ENCODE results near the gene COMMD10.
A peak's percentile ranks its signal among the peaks of the same experiment; 100 is the strongest.

The COMMD10 gene

GRCh38 chr5:116249648-116250047, 164.8 kb downstream of the COMMD10 start:
- TF ChIP-seq JUND (IDR thresholded peaks at IDR 0.05; ENCODE audit: low read depth) = no peak
- in situ Hi-C loops (cut with HindIII; ENCODE audit: low pct_unique_long_range_greater_than_20kb, low sequenced_read_pairs) = no loop called here
- DNase-seq (ENCODE audit: low read depth in 1 of 2, low spot score in 1 of 2) = no peak

GRCh38 chr5:116256717-116257116, 171.9 kb downstream of the COMMD10 start:
- no peak for DNase-seq (ENCODE audit: low read depth in 1 of 2, low spot score in 1 of 2)
- in situ Hi-C loops (cut with HindIII; ENCODE audit: low pct_unique_long_range_greater_than_20kb, low sequenced_read_pairs) = no loop called here
- TF ChIP-seq JUND (IDR thresholded peaks at IDR 0.05; ENCODE audit: low read depth) = no peak

GRCh38 chr5:116265471-116265870, 180.6 kb downstream of the COMMD10 start:
- no peak for TF ChIP-seq JUND (IDR thresholded peaks at IDR 0.05; ENCODE audit: low read depth)
- DNase-seq (ENCODE audit: low read depth in 1 of 2, low spot score in 1 of 2) = no peak

GRCh38 chr5:116271446-116272025, 186.7 kb downstream of the COMMD10 start:
- no peak for TF ChIP-seq JUND (IDR thresholded peaks at IDR 0.05; ENCODE audit: low read depth)
- DNase-seq (ENCODE audit: low read depth in 1 of 2, low spot score in 1 of 2) = no peak
- in situ Hi-C loops (cut with HindIII; ENCODE audit: low pct_unique_long_range_greater_than_20kb, low sequenced_read_pairs) = no loop called here

More at GRCh38 chr5:116265471-116265870, 180.6 kb downstream of the COMMD10 start:
- in situ Hi-C loops (cut with HindIII; ENCODE audit: low pct_unique_long_range_greater_than_20kb, low sequenced_read_pairs) = no loop called here

- no peak for TF ChIP-seq JUND (IDR thresholded peaks at IDR 0.05; ENCODE audit: low read depth)
- in situ Hi-C loops (cut with HindIII; ENCODE audit: low pct_unique_long_range_greater_than_20kb, low sequenced_read_pairs) = no loop called here
- peak in 1 of 2 experiments; percentile 42 for DNase-seq (ENCODE audit: low read depth in 1 of 2, low spot score in 1 of 2)
Observed at GRCh38 chr5:116272281-116272941, 187.6 kb downstream of the COMMD10 start.

GRCh38 chr5:116273448-116274242, 188.8 kb downstream of the COMMD10 start:
- in situ Hi-C loops (cut with HindIII; ENCODE audit: low pct_unique_long_range_greater_than_20kb, low sequenced_read_pairs) = no loop called here
- no peak for DNase-seq (ENCODE audit: low read depth in 1 of 2, low spot score in 1 of 2)
- no peak for TF ChIP-seq JUND (IDR thresholded peaks at IDR 0.05; ENCODE audit: low read depth)

DNA sequence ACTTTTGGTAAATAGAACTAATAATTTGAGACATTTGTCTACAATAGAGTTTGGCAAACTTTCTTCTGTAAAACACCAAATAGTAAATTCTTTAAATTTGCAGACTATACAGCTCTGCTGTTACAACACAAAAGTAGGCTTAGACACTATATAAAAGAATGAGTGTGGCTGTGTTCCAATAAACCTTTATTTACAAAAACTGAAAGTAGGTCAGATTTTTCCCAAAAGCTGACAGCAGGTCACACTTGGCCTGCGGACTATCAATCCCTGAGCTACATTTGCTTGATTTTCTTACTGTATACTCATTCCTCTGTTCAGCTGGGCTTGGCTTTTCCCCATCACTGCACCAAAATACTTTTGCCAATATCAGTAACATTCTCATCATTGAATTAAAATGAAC, 189.4 kb downstream of the COMMD10 start:
- TF ChIP-seq JUND (IDR thresholded peaks at IDR 0.05; ENCODE audit: low read depth) = no peak
- no peak for DNase-seq (ENCODE audit: low read depth in 1 of 2, low spot score in 1 of 2)
- in situ Hi-C loops (cut with HindIII; ENCODE audit: low pct_unique_long_range_greater_than_20kb, low sequenced_read_pairs) = no loop called here

- in situ Hi-C loops (cut with HindIII; ENCODE audit: low pct_unique_long_range_greater_than_20kb, low sequenced_read_pairs) = no loop called here
- TF ChIP-seq JUND (IDR thresholded peaks at IDR 0.05; ENCODE audit: low read depth) = no peak
Observed at GRCh38 chr5:116275282-116275681, 190.5 kb downstream of the COMMD10 start.

DNA sequence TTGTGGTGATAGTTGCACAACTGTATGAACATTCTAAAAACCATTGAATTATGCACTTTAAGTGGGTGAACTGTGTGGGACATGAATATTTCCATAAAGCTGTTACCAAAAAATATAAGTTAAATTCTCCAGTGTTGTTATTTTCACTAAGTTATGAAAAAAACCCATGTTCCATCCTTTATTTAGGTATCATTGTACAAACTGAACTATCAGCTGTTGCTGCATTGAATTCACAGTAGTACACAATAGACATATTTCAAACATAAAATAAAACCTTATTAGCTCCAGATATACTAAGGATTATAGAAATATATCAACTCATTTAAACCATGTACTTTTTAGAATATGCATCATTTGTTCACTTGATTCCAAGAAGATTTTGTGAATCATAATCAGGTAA, 192.1 kb downstream of the COMMD10 start:
- in situ Hi-C loops (cut with HindIII; ENCODE audit: low pct_unique_long_range_greater_than_20kb, low sequenced_read_pairs) = no loop called here
- no peak for TF ChIP-seq JUND (IDR thresholded peaks at IDR 0.05; ENCODE audit: low read depth)
- DNase-seq (ENCODE audit: low read depth in 1 of 2, low spot score in 1 of 2) = no peak

More at GRCh38 chr5:116275282-116275681, 190.5 kb downstream of the COMMD10 start:
- no peak for DNase-seq (ENCODE audit: low read depth in 1 of 2, low spot score in 1 of 2)

GRCh38 chr5:116280149-116280803, 195.5 kb downstream of the COMMD10 start:
- no peak for TF ChIP-seq JUND (IDR thresholded peaks at IDR 0.05; ENCODE audit: low read depth)
- DNase-seq (ENCODE audit: low read depth in 1 of 2, low spot score in 1 of 2) = no peak
- in situ Hi-C loops (cut with HindIII; ENCODE audit: low pct_unique_long_range_greater_than_20kb, low sequenced_read_pairs) = no loop called here

DNA sequence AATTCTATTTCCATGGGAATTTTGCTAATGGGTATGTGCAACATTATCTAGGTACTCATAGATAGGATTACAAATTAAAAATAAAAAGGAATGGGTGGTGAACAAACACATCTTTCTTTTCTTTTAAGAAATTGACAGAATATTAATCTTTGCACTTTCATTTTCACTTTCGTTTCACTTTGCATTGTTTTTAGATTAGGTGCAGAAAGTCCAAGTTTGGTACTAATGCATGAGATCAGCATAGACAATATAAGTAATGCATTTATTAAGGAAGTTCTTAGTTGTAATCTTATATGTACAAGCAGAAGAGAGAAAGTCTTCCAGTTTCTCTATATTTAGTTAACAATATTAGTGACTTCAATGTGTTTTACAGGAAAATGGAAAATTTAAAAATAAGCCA, 196.5 kb downstream of the COMMD10 start:
- in situ Hi-C loops (cut with HindIII; ENCODE audit: low pct_unique_long_range_greater_than_20kb, low sequenced_read_pairs) = no loop called here
- no peak for DNase-seq (ENCODE audit: low read depth in 1 of 2, low spot score in 1 of 2)

GRCh38 chr5:116288524-116288923, 203.7 kb downstream of the COMMD10 start:
- DNase-seq (ENCODE audit: low read depth in 1 of 2, low spot score in 1 of 2) = no peak
- in situ Hi-C loops (cut with HindIII; ENCODE audit: low pct_unique_long_range_greater_than_20kb, low sequenced_read_pairs) = no loop called here
- TF ChIP-seq JUND (IDR thresholded peaks at IDR 0.05; ENCODE audit: low read depth) = no peak

More for the DNA sequence above, 196.5 kb downstream of the COMMD10 start:
- no peak for TF ChIP-seq JUND (IDR thresholded peaks at IDR 0.05; ENCODE audit: low read depth)

Data from T47D (cell line).